ENCODE data around the gene PRKG1. TPM values are rescaled to one million over a fixed set of nuclear protein-coding genes. Genes with fewer than 3 reads are reported as not detected.

The PRKG1 gene
- total RNA-seq, 1 donor from 2014 or later = 0.17 TPM

DNA sequence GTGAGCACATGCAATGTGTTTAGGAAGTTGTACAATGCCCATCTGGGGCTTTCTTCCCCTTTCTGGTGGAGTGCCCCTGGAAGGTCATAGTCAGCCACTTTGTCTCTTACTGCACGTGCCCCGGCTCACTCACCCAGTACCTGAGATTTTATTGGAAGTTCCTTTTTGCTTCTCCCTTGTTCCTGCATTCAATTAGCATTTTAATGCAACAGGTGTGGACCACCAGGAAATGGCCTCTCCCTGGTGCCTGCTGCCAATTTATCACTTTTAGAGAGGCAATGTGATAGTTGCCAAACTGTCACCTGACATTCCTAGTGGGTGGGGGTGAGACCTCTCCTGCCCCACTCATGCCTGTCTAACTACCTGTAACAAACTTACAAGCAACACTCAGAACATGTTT, 946.4 kb downstream of the PRKG1 start:
- TF ChIP-seq, protein P1, sequence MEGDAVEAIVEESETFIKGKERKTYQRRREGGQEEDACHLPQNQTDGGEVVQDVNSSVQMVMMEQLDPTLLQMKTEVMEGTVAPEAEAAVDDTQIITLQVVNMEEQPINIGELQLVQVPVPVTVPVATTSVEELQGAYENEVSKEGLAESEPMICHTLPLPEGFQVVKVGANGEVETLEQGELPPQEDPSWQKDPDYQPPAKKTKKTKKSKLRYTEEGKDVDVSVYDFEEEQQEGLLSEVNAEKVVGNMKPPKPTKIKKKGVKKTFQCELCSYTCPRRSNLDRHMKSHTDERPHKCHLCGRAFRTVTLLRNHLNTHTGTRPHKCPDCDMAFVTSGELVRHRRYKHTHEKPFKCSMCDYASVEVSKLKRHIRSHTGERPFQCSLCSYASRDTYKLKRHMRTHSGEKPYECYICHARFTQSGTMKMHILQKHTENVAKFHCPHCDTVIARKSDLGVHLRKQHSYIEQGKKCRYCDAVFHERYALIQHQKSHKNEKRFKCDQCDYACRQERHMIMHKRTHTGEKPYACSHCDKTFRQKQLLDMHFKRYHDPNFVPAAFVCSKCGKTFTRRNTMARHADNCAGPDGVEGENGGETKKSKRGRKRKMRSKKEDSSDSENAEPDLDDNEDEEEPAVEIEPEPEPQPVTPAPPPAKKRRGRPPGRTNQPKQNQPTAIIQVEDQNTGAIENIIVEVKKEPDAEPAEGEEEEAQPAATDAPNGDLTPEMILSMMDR (conservative IDR thresholded peaks at IDR 0.05; ENCODE audit: low read depth, low read length) = no peak
- no peak overlapping the region for H3K4me3 ChIP-seq (ENCODE audit: low read depth, low read length)
- no peak for DNase-seq (ENCODE audit: low read depth)

DNA sequence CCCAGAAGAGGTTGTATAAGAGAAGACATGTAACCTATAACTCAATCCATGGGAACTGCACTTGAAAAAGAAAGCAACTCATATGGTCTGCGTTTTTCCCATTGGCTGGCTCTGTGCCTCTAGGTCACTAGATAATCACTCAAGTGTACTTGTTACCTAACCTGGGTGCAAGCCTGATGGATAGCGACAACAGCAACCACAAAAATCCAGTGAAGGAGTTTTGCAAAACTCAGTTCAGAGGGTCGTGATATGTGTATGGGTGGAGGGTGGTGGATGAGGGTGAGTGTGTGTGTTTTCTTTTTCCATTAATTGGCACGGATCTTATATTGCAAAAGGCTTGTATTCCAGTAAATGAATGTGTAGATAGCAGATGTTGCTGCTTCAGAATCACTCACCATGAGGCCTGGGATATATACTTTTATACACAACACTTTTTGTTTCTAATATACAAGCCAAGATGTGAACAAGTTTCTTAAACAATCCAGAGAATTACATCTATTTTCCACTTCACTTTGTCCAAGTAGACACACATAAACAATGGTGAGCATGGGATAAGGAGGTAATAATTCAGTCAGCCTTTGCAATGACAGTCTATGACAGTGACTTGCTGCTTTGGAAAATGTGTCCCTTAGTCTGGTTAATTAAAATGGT, 952.9 kb downstream of the PRKG1 start:
- H3K4me3 ChIP-seq (ENCODE audit: low read depth, low read length) = no peak overlapping the region
- TF ChIP-seq, protein P1 (conservative IDR thresholded peaks at IDR 0.05; ENCODE audit: low read depth, low read length) = no peak
- no peak for DNase-seq (ENCODE audit: low read depth)

DNA sequence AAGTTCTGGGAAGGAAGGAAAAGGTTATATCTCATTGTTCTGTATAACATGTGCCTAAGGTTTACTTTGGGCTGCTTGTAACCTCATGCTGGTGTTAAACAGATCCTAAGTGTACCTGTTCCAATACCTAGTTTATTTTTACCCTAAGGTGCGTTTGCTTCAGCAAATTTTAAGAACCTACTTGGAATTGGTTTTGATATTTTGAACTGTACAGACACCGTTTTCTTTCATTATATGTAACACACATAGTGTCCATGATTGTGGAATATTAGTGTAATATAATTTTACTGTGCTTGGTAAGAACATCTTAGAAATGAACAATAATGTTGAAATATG, 954.2 kb downstream of the PRKG1 start:
- TF ChIP-seq, protein P1 (conservative IDR thresholded peaks at IDR 0.05; ENCODE audit: low read depth, low read length) = no peak
- DNase-seq (ENCODE audit: low read depth) = no peak

DNA sequence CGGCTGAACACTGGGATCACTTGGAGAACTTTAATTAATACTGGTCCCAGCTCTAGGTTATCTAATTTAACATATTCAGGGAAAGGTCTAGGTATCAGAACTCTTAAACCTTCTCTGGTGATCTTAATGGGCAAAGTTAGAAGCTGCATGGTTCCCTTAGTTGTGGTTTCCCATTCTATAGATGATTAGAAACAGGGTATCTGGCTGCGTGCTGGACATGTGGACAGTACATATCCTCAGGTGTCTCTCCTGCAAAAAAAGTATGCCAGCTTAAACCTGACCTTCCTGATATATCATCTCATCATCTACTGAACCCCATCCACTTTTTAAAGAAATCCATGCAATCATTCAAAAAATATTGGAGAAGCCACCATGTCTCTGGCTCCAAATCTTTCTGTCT, 955.3 kb downstream of the PRKG1 start:
- TF ChIP-seq, protein P1 (conservative IDR thresholded peaks at IDR 0.05; ENCODE audit: low read depth, low read length) = no peak
- H3K4me3 ChIP-seq (ENCODE audit: low read depth, low read length) = no peak overlapping the region

More for the DNA sequence above, 954.2 kb downstream of the PRKG1 start:
- no peak overlapping the region for H3K4me3 ChIP-seq (ENCODE audit: low read depth, low read length)

DNA sequence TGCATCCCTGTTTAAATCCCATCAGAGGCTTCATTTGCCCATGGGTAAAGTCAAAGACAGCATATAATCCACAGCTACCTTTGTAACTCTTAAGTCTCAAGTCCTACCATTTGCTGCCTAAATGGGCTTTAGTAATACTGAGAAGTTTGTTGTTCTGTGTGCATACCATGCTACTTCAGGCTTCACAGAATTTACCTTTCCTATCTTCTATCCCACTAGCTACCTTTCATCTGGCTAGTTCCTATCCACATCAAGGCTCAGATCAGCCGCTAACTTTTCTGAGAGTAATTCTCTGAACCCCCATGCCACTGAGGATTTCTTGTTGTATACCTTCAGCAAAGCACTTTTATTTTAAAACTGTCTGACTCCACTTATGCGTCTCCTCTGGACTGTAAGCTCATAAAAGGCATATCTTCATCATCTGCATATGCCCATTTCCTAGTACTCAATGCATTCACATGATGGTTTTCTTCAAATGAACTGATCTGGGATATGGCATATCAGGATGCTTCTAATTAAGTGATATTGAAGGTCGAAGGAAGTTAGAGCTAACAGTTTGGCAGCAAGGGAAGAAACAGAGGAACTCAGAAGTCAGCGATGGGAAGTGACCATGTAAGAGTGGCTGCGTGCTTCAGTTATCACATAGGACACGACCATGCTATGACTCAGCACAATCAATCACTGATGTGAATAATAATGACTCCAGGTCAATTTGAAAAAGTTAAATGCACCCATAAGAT, 955.9 kb downstream of the PRKG1 start:
- no peak for DNase-seq (ENCODE audit: low read depth)
- TF ChIP-seq, protein P1 (conservative IDR thresholded peaks at IDR 0.05; ENCODE audit: low read depth, low read length) = no peak
- H3K4me3 ChIP-seq (ENCODE audit: low read depth, low read length) = no peak overlapping the region

More for the DNA sequence above, 955.3 kb downstream of the PRKG1 start:
- DNase-seq (ENCODE audit: low read depth) = no peak

DNA sequence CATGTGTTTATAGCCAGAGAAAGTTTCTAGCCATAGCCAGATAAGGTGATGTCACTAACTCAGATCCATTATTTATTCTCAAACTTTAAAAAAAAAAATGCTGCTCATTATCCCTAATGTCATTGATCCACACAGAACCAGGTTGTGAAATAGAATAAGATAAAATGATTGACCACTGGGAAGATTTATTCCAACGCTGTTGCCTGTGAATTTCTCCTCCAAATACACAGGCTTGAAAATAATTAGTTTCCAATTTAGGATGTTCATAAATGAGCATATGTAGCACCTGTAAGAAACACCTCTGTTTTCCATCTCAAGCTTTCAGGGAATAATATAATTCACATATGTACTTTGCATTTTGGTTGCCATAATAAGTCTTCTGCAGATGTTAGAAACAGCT, 956.7 kb downstream of the PRKG1 start:
- TF ChIP-seq, protein P1 (conservative IDR thresholded peaks at IDR 0.05; ENCODE audit: low read depth, low read length) = no peak
- DNase-seq (ENCODE audit: low read depth) = no peak
- no peak overlapping the region for H3K4me3 ChIP-seq (ENCODE audit: low read depth, low read length)

DNA sequence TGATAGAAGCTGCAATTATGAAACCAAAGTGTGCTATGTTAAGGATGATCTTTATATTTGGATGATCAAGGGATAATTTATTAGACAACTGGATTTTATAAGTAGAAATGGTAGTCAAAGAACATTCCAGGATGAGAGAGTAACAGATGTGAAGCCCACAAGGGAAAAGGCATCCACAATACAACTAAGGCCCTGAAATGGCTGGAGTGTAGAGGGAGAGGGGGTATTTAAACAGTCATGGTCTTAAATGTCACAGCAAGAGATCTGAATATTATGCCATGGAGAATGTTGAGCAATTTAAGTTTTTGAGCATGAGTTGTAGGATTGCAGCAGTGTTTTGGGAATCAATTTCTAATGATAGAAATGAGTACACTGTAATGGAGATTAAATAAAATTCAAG, 957.5 kb downstream of the PRKG1 start:
- H3K4me3 ChIP-seq (ENCODE audit: low read depth, low read length) = no peak overlapping the region
- TF ChIP-seq, protein P1 (conservative IDR thresholded peaks at IDR 0.05; ENCODE audit: low read depth, low read length) = no peak
- DNase-seq (ENCODE audit: low read depth) = no peak

All from epithelial cell of proximal tubule (primary cell).